Motor neuron (in vitro differentiated cells): Measurements from ENCODE around the gene SMCO3. TPM values are rescaled to one million over a fixed set of nuclear protein-coding genes. Genes with fewer than 3 reads are reported as not detected.

Experiments used
- ATAC-seq, 8 experiments: fragments of 200-7000 bp; cut with Tn5 transposase; replicated peaks in 6 of 8; 2 replicates each; pipeline ENCODE4 v1.8.0; 2021; ENCODE audit warnings: mild to moderate bottlenecking in 8 of 8, moderate library complexity in 8 of 8
- H3K27ac ChIP-seq, 2 donors: fragments of 250-450 bp; sonication (Bioruptor Pico); 2 replicates each; pipeline ENCODE4 v1.9.0; 2021; ENCODE audit warnings: antibody characterized with exemption in 2 of 2, mild to moderate bottlenecking in 2 of 2, moderate library complexity in 1 of 2
- H3K4me1 ChIP-seq, 2 donors: fragments of 250-450 bp; sonication (Bioruptor Pico); replicated peaks in 1 of 2; 2 replicates each; pipeline ENCODE4 v1.6.1; 2021; ENCODE audit warnings: antibody characterized with exemption in 2 of 2, mild to moderate bottlenecking in 2 of 2, moderate library complexity in 1 of 2
- H3K4me3 ChIP-seq, 5 donors: fragments of 250-450 bp; sonication (Bioruptor Pico); 2 replicates each; pipeline ENCODE4 v1.9.0; 2021; ENCODE audit warnings: antibody characterized with exemption in 5 of 5, mild to moderate bottlenecking in 5 of 5, moderate library complexity in 4 of 5
- WGBS, 10 experiments: fragments of 450-650 bp; shearing (Covaris generic); methylation state at CpG; one replicate each; pipeline ENCODE4 v1.0.0; 2022; 5-methylcytosine and 5-hydroxymethylcytosine counted together
- in situ Hi-C, 9 experiments: fragments of 400-800 bp; cut with MboI; loops; one replicate each; pipeline ENCODE4 v1.15.0; 2021; ENCODE audit warnings: low sequenced_read_pairs in 9 of 9, low pct_unique_long_range_greater_than_20kb in 2 of 9; ENCODE audit not compliant: unreplicated experiment in 9 of 9
- total RNA-seq, 8 experiments: library from RNA; unstranded; fragments of 300-600 nt; gene quantifications; 2 replicates each; pipeline versions ENCODE4 v1.2.3 to v1.2.4, GENCODE V29; 2022

The SMCO3 gene
- total RNA-seq, 8 experiments from 2014 or later: 0.41 to 14.0 (median 0.75) TPM

DNA sequence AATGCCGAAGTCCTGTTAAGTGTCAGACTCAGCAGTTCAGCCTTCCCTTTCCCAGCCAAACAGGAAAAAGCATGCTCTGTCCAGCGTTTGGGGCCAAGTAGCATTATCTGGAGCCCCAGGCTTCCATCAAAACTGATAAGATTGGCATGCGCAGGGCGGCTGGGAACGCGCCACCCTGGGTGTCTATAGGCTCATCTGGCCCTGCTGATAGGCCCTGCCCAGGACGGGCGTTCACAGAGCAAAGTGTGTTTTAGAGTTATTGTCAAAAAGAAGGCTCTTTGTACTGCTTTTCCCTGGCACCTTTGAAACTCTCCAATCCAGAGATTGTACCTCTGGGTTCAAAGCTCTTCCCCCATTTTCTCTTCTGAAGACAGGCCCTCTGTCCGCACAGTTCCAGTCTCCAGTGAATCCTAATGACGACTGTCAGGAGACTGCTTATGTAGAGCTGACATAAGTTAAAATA is 29.5 kb upstream of the SMCO3 start, which contains the start of gene ART4:
Gene ART4 (minus strand): TSS at position 102 of the 463 bp plus-strand sequence. CDS start 413 bp downstream, outside the sequence.
- no peak within 1 kb of the TSS for H3K27ac ChIP-seq
- ATAC-seq: no peak
- H3K4me1 ChIP-seq: peaks cover 4% of the 10 kb centered on the region in 2 donors
- in situ Hi-C loops: loop anchor here in 6 of 9 experiments (10.0 to 25.0 kb wide), 5 partner anchors 144 to 694 kb away; partner anchors contain the start of gene RERG (in 4 of the 6)
- H3K4me3 ChIP-seq: no peak within 1 kb of the TSS
- 13 to 99% (median 89%) methylated on average over 1 to 10 of the region's 10 CpGs; no CpG with 5 or more reads in 2 of the 10 experiments for whole genome bisulfite sequencing, 10 experiments

DNA sequence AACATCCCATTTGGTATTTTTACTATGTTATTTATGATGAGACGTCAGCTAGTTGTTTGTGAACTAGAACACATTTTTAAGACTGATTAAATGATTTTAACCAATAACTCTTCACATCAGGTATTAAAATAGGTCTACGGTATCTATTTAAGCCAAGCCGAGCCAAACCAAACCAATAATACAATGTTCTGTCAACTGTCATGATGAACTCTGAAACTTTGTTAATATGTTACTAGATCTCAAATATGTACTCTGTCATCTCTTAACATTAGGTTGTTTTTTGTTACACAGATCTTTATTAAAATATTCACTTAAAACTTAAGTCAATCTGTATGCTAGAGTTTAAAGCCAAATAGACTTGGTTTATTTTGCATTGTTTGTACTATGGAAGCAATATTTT is 28.3 kb upstream of the SMCO3 start:
- H3K4me3 ChIP-seq: no peak overlapping the region
- 63 to 100% (median 90%) methylated on average over 2 to 3 of the region's 3 CpGs; no CpG with 5 or more reads in 1 of the 10 experiments for WGBS, 10 experiments
- peaks cover 4% of the 10 kb centered on the region in 2 donors for H3K4me1 ChIP-seq
- in situ Hi-C loops: loop anchor here in 6 of 9 experiments (10.0 to 25.0 kb wide), 5 partner anchors 145 to 695 kb away; partner anchors contain the start of gene RERG (in 4 of the 6)
- ATAC-seq: no peak
- H3K27ac ChIP-seq: no peak overlapping the region

DNA sequence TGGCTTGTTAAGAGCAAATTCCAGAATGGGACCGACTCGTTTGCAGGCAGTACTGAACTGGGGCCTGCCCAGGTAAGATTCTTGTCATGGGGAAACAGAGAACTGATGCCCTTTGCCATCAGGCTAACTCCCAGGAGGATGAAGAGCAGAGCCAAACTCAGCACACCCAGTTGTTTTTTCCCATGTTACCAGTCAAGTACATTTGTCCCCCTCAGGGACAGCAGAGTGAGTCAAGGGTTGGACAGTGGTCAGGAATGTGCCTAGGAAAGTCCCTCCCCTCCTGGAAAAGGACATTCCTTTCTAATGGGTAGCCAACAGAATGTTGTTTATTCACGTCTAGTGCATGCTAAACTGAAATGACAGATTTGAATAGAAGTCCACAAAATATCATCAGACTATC is 27.8 kb upstream of the SMCO3 start:
- 0 to 100% (median 70%) methylated on average over 1 to 3 of the region's 3 CpGs; no CpG with 5 or more reads in 2 of the 10 experiments for WGBS, 10 experiments
- no peak overlapping the region for H3K27ac ChIP-seq
- in situ Hi-C loops: loop anchor here in 6 of 9 experiments (10.0 to 25.0 kb wide), 5 partner anchors 146 to 696 kb away; partner anchors contain the start of gene RERG (in 4 of the 6)

DNA sequence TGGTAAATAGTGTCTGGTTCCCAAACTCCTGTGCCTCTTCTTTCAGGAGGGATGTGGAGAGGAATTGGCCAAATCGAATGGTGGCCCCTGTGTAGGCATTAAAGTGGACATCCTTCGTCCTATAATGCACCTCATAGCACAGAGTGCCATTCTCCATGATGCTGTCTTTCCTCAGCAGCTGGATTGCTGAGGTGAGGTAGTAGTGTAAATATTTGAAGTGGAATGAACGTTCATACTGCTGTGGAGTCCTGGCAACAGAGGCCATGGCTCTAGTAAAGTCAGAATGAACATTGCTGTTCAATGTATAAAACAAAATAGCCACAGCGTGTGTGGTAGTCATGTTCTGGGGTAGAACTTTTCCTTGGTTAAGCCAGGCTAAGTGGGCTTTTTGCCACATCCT is 26.6 kb upstream of the SMCO3 start:
- H3K4me1 ChIP-seq: no peaks in the 10 kb centered on the region
- in situ Hi-C loops: loop anchor here in 6 of 9 experiments (10.0 to 25.0 kb wide), 5 partner anchors 147 to 697 kb away; partner anchors contain the start of gene RERG (in 4 of the 6)
- H3K4me3 ChIP-seq: no peak overlapping the region
- ATAC-seq: peak in 2 of 8 experiments; percentile 18 to 93
- H3K27ac ChIP-seq: no peak overlapping the region
- 0 to 100% (median 65%) methylated on average over 1 to 4 of the region's 4 CpGs; no CpG with 5 or more reads in 3 of the 10 experiments for WGBS, 10 experiments

More for the DNA sequence above, 27.8 kb upstream of the SMCO3 start:
- ATAC-seq: peak in 3 of 8 experiments; percentile 30 to 91 (median 91)
- H3K4me3 ChIP-seq: no peak overlapping the region
- H3K4me1 ChIP-seq: peaks cover under 1 to 2% of the 10 kb centered on the region in 2 donors

DNA sequence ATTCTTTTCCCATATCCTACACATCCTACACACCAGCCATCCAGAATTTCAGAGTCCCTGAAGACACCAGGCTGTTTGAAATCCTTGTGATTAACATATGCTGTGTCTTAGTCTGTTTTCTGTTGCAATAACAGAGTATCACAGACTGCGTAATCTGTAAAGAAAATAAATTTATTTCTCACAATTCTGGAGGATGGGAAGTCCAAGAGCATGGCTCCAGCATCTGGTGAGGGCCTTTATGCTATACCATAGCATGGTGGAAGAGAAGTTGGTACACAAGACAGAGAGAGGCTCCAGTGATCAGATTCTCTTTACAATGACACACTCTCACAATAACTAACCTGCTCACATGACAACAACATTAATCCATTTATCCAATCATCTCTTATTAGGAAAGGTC is 25.3 kb upstream of the SMCO3 start:
- no peak for ATAC-seq
- 83 to 100% (median 100%) methylated on average over 1 of the region's 1 CpG; no CpG with 5 or more reads in 4 of the 10 experiments for WGBS, 10 experiments

DNA sequence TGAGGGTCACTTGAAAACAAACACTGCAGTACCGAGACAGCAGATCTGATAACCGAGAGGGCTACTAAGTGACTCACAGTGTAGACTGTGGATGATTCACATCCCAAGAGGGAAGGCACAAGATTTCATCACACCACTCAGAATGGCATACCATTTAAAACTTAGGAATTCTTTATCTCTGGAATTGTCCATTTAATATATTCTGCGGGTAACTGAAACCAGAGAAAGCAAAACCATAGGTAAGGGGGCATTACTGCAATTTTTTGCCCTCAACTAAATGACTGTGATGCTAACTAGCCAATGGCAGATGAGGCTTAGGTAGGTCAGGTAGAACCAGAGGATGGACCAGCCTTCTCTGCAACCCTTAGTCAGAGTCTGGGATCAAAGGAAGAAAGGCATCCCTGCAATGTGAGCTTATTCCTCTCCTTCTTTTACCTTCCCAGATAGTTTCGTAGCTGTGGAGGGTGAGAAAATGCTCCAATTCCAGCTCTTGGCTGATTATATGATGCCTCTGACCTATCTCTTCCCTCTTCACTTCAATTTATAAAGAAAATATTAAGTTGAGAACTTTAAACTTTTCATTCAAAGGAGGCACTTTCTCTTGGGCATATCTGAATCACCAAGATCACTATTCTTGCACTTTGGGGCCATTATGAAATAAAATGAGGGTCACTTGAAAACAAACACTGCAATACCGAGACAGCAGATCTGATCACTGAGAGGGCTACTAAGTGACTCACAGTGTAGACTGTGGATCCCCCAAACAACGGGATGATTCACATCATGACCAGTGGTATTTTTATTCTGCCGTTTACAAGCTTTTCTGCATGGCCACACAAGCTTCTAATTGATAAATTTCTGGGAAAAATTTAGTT is 22.6 kb upstream of the SMCO3 start:
- in situ Hi-C loops: loop anchor here in 6 of 9 experiments (25.0 kb wide), 4 partner anchors 151 to 701 kb away; partner anchors contain the start of gene RERG (in 4 of the 6)
- ATAC-seq: peak in 3 of 8 experiments; percentile 41 to 100 (median 98)
- Histone ChIP-seq H3K27ac (no peak overlapping the region), H3K4me1 (peaks cover 13 to 15% of the 10 kb centered on the region in 2 donors), H3K4me3 (no peak overlapping the region)
- WGBS, 10 experiments: 5 to 90% (median 73%) methylated on average over 2 to 7 of the region's 7 CpGs

More for the DNA sequence above, 25.3 kb upstream of the SMCO3 start:
- Histone ChIP-seq H3K4me3 (no peak overlapping the region), H3K27ac (no peak overlapping the region), H3K4me1 (peaks cover 9 to 10% of the 10 kb centered on the region in 2 donors)
- in situ Hi-C loops: loop anchor here in 6 of 9 experiments (25.0 kb wide), 4 partner anchors 148 to 698 kb away; partner anchors contain the start of gene RERG (in 4 of the 6)

DNA sequence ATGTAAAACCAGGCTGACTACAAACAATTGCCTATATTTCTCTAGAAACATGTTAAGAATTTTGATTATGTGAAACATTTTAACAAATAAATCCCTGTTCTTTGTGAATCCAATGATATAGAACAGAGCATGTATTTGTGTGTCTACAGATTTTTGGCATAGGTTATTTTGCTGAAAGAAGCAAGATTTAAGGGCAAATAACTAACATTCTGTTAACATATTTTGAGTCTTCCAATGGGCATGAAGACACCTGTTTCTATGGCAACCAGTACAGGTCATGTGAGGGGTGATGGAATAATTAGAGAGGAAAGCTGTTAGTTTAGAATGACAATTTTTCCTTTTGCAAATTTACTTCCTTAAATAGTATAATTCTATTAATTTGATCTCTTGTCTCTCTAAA is 20.5 kb upstream of the SMCO3 start:
- in situ Hi-C loops: loop anchor here in 6 of 9 experiments (25.0 kb wide), 4 partner anchors 153 to 703 kb away; partner anchors contain the start of gene RERG (in 4 of the 6)
- Histone ChIP-seq H3K4me1 (peaks cover 13 to 15% of the 10 kb centered on the region in 2 donors), H3K27ac (no peak overlapping the region), H3K4me3 (no peak overlapping the region)
- ATAC-seq: peak in 2 of 8 experiments; percentile 40 to 49

DNA sequence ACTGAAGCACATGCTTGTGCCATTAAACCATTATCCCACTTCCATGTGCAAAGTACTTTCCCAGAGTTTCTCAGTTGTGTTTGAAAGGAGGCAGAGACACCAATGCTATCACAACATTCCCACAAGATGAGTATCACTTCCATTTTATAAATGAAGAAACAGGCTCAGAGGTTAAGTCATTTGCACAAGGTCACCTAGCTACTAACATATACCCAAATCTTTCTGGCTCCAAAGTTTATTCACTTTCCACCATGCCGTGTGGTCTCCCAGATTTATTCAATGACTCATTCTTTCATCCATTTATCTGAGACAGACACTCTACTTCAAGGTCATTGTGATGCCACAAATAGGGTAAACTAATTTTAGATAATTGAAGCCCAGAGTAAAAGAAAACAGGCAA is 20.0 kb upstream of the SMCO3 start:
- 0 to 71% (median 40%) methylated on average over 1 of the region's 1 CpG; no CpG with 5 or more reads in 3 of the 10 experiments for WGBS, 10 experiments
- Histone ChIP-seq H3K4me3 (no peak overlapping the region), H3K4me1 (peaks cover 13 to 15% of the 10 kb centered on the region in 2 donors), H3K27ac (no peak overlapping the region)
- peak in 3 of 8 experiments; percentile 19 to 64 (median 27) for ATAC-seq
- in situ Hi-C loops: loop anchor here in 6 of 9 experiments (25.0 kb wide), 4 partner anchors 153 to 703 kb away; partner anchors contain the start of gene RERG (in 4 of the 6)

DNA sequence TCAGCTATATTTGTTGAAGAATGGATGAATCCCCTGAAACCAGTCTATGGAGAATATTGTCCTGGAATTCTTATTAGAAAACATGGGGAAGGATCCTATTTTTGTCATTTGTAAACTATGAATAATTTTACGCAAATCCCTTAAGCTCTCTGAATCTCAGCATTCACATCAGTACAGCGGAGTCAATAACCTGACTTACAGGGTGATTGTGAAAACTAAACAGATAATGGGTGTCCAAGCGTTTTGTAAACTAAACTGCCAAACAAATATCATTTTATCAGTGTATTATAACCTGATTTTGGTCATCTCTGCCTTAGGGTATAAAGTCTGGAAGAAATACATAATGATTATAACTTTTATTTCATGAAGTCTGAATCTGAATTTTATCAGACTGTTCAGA is 19.4 kb upstream of the SMCO3 start:
- 58 to 100% (median 84%) methylated on average over 1 to 3 of the region's 3 CpGs for WGBS, 10 experiments
- Histone ChIP-seq H3K27ac (no peak overlapping the region), H3K4me3 (no peak overlapping the region), H3K4me1 (peaks cover 13 to 15% of the 10 kb centered on the region in 2 donors)
- in situ Hi-C loops: loop anchor here in 6 of 9 experiments (25.0 kb wide), 4 partner anchors 154 to 704 kb away; partner anchors contain the start of gene RERG (in 4 of the 6)
- no peak for ATAC-seq

DNA sequence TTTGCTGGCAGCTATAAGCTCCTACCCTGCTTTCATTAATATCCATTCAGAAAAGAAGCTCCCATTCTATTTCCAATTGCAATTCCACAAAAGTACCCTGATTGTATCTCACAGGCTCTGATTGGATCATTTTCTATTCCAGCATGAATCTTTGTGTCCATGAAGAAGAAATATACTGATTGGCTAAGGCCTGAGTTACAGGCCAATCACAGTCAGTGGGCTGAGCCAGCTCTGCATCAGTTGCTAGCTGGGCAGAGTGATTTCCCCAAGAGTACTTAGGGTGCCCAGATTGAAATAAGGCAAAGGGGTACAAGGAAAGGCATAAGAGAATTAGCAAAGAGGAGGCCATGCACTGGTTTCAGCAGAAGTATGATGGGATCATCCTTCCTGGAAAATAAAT is 14.9 kb upstream of the SMCO3 start:
- peak in 5 of 8 experiments; percentile 37 to 87 (median 78) for ATAC-seq
- peaks cover 1 to 3% of the 10 kb centered on the region in 2 donors for H3K4me1 ChIP-seq
- in situ Hi-C loops: loop anchor here in 6 of 9 experiments (25.0 kb wide), 4 partner anchors 158 to 708 kb away; partner anchors contain the start of gene RERG (in 4 of the 6)
- no peak overlapping the region for H3K4me3 ChIP-seq
- no peak overlapping the region for H3K27ac ChIP-seq

DNA sequence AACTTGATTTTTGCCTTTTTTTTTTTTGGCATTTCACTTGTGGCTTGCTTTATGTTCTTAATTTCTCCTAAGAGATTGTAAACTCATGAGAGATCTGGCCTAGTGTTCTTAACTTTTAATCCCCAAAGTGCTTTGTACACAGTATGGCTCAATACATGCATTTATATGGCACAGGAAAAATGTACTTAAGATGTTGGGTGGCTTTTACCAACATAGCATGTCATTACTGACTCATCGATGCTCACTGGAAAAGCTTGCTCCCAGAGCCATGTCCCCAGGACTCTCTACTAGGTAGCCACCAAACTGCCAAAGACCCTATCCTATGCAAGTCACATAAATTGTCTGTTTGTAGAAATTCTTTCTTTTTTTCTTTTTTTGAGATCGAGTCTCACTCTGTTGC is 13.1 kb upstream of the SMCO3 start:
- no peak overlapping the region for H3K4me3 ChIP-seq
- no peak for ATAC-seq
- H3K27ac ChIP-seq: no peak overlapping the region
- H3K4me1 ChIP-seq: no peaks in the 10 kb centered on the region
- 83 to 100% (median 100%) methylated on average over 1 to 2 of the region's 2 CpGs; no CpG with 5 or more reads in 4 of the 10 experiments for WGBS, 10 experiments
- in situ Hi-C loops: loop anchor here in 6 of 9 experiments (25.0 kb wide), 4 partner anchors 160 to 710 kb away; partner anchors contain the start of gene RERG (in 4 of the 6)

DNA sequence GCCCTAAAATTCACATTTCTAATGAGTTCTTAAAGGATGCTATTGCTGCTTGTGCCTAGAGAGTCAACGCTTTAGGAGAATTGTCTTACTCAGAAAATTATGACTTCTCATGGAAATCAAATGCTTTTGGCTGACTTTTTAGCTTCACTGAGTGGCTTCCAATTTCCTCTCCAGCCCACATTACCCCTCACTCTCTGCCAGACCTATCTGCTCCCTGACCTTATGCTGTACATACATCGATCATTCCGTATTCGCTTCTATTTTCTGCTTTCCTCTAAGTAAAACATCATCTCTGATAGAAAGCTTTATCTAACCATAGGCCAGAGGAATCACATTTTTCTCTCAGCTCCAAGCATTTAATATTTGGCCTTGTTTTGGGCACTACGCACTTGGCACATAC is 12.5 kb upstream of the SMCO3 start:
- WGBS, 10 experiments: 60 to 100% (median 95%) methylated on average over 1 to 5 of the region's 5 CpGs
- in situ Hi-C loops: loop anchor here in 6 of 9 experiments (25.0 kb wide), 4 partner anchors 161 to 711 kb away; partner anchors contain the start of gene RERG (in 4 of the 6)
- Histone ChIP-seq H3K4me1 (no peaks in the 10 kb centered on the region), H3K27ac (no peak overlapping the region), H3K4me3 (no peak overlapping the region)
- ATAC-seq: no peak
